HG02610 (cell line): ENCODE data around the gene SULT1E1.

Experiments used
- ATAC-seq: cut with Tn5 transposase; IDR thresholded peaks from one replicate; pipeline ENCODE4 v1.9.1; 2021; ENCODE audit warnings: mild to moderate bottlenecking, moderate library complexity; ENCODE audit not compliant: unreplicated experiment

Gene SULT1E1, protein sequence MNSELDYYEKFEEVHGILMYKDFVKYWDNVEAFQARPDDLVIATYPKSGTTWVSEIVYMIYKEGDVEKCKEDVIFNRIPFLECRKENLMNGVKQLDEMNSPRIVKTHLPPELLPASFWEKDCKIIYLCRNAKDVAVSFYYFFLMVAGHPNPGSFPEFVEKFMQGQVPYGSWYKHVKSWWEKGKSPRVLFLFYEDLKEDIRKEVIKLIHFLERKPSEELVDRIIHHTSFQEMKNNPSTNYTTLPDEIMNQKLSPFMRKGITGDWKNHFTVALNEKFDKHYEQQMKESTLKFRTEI

DNA sequence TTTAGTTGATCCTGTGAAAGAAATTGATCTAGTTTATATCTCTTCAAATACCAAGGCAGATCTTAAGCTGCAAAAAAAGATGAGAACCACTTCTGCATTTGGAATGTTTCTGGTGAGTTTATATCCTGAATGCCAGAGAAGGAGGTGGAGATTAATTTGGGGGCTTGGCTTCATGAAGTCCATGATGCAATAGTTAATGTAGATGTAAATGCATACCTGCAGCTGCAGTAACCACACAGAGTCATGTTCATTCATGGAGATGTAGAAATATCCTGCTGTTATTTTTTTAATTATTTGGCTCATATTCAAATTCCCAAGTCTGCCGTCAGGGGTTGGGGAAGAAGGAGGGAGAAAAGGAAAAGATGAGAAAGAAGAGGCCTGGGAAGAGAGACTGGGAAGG, at the start of gene SULT1E1:
Gene SULT1E1 (minus strand): TSS at position 94 of the 400 bp plus-strand sequence. CDS start 2,501 bp downstream, outside the sequence.
- ATAC-seq: no peak

- ATAC-seq: no peak
These were observed 49.2 kb upstream of the SULT1E1 start for GRCh38 chr4:69909195-69909594.

- ATAC-seq: no peak
These were observed 47.2 kb upstream of the SULT1E1 start for GRCh38 chr4:69907151-69907550.

DNA sequence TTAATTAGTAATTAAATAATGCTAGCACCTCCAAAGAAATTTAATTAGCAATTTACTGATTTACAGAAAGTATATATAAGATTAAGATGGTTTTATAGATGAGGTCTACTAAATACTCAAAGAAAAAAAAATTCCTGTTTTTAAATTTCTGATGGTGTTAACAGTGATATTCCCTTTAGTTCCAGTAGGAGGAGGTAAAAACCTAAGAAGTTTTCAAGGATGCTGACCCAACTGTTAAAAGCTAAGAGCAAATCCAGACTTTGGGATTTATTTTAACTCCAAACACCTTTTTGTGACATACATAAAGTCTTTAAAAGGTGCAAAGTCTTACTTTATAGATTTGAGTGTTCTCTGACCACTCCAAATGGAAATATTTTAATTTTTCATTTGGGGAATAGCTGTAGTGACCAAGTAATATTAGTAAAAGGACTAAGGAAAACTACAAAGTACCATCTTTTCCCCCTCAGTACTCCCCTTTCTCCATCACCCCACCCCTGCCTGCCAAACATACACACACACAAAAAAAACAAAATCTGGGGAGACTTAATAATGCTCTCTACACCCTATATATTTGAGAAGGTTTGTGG, 36.7 kb upstream of the SULT1E1 start:
- ATAC-seq: no peak

DNA sequence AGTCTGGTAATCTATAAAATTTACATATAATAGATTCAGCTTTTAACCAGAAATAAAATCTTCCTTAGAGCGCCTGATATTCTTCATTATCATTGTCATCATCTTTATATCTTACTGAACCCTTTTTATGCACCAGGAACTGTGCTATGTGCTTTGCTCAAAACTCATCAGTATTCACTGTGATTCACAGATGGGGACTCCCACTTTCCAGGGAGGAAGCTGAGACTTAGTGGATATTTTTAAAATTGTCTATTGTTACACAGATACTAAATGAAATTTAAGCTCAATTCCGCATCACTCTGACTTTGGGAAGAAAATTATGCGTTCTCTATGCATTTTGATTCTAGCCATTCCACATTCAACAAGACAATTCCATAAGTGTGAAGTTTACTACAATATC, 34.8 kb upstream of the SULT1E1 start:
- ATAC-seq: no peak

- no peak for ATAC-seq
These were observed 34.2 kb upstream of the SULT1E1 start for GRCh38 chr4:69894186-69894585.

GRCh38 chr4:69888336-69888735, 28.4 kb upstream of the SULT1E1 start:
- ATAC-seq: no peak

DNA sequence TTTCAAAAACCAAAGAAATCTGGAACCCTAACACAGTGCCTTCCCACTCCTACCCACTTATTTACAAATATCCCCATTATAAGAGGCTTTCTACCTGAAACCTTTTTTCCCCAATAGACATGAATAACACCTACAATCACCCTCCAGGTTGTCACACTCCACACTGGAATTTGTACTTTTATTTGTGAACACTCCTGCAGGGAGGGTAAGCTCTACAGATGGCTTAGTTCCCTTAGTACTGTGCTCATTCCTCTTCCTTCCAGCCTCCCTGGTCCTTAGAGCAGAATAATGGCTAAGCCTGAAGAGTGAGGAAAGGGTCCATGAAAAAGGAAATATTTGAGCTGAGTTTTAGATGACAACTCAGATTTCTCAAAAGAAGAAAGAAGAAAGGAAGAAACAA, 22.2 kb upstream of the SULT1E1 start:
- no peak for ATAC-seq

DNA sequence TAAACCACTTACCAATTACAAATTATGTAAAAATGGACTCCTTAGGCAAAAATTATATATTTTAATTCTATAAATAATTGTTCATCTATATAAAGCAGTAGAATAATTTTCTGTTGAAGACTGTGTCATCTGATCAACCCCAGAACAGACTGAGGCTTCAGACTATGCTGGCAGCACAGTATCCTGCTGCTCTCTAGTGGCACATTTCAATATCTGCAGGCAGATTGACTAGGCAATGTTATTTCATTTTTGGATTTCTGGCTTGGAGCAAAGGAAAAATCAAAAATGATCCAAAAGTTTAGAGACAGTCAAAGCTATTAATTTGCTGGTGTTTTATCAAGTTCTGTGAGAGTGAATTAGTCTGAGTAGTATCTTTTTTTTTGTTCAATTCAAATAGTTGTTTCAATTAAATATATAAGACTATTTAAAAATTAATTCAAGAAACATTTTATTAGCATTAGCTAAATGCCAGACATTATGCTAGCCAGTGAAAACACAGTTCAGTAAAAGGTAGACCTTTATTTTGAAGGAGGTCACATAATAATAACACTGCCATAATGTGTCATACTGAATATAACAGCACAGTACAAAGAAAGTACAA, 21.3 kb upstream of the SULT1E1 start:
- ATAC-seq: peak; percentile 91

DNA sequence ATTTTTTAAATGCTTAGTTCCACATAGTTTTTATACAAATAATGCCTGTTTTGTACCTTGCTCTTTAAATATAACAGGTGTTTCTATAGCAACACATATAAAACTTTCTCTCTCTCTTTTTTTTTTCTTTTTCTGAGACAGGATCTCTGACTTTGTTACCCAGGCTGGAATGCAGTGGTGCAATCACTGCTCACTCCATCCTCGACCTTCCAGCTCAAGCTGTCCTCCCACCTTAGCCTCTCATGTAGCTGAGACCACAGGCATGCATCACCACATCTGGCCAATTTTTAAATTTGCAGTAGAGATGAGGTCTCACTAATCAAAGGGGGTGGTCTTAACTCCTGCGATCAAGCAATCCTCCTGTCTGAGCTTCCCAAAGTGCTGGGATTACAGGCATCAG, 18.3 kb upstream of the SULT1E1 start:
- ATAC-seq: no peak

GRCh38 chr4:69877453-69877852, 17.5 kb upstream of the SULT1E1 start:
- ATAC-seq: no peak

- no peak for ATAC-seq
These were observed 16.1 kb upstream of the SULT1E1 start for GRCh38 chr4:69876071-69876470.

GRCh38 chr4:69875576-69875975, 15.6 kb upstream of the SULT1E1 start:
- no peak for ATAC-seq

DNA sequence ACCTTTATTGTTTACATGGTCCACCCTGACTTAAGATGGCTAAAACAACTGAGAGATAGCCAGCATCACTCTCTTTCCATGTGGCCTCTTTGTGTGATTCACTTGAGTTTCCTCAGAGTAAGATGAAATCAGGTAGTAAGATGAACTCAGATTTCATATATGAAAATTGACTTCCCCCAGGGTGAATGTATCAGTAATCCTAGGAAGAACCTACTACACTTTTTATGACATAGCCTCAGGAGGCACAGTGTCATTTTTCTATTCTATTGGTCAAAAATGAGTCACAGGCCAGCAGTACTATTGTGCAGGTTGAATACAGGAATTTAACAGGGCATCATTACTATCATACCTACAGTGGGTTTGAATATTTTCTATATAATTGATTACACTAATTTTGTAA, 14.6 kb upstream of the SULT1E1 start:
- ATAC-seq: no peak

DNA sequence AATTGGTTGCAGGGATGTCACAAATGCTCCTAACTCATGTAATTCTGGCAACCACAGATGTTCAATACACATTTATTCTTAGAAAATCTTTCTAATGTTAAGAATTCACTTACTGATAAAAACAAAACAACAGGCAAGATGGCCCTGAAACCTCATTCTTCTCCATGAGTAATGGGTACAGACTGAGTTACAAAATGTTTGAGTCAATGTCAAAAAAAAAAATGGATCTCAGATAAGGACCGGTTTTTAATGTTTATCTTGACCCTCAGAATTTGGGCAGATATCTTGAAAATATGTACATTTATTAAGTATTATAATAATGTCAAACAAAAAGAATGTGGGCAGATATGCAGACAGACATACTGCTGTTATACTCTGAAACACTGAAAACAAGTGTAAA, 1.8 kb upstream of the SULT1E1 start:
- no peak for ATAC-seq

DNA sequence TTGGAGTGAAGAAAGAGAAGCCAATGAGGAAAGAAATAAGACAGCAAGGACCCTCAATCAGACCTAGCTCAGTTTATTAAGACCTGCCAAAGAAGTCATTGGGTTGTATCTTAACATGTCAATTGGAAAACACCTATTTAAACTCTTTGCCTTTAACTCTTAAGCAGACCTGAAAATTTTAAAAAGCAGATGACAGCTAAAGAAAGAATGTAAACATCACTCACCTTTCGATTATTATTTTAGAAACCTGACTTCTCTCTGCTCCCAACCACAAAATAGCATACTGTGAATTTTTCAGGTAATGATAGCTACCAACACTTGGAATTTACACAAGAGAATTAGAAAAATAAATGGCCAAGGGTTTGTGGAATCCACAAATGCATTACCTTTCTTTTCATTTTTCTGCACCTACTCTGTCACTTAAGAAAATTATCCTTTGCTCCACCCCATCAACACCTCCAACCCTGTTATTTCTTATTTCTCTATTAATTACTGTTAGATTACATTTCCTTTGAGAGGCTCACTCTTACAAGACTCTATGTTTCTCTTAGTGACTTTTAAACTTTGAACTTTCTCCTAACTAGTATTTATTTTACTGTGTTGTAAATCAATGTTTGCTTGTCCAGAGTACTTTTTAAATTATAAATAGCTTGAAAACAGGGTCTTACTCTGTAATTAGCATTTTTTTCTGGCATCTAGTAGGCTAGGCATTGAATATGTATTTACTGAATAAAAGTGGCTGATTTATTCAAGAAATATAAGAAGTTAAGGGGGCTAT, 765 bp upstream of the SULT1E1 start:
- no peak for ATAC-seq

GRCh38 chr4:69859140-69859685, 732 bp downstream of the SULT1E1 start:
- no peak for ATAC-seq

DNA sequence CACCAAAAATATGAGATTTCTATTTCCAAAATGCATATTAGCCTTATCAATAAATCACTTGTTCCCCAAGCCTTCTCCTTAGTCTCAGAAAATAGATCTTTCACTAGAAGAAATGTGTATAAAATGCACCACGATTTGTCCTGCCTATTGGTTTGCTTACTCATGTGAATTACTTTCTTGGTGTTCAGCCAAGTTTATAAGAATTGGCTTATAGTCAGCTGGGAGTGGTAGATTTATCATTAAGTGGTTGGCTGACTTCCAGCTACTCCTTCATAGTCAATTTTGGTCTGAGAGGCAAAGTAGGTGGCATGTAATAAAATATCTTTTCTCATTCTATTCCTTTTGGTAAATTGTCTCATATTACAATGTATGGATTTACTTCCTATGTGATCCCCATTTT, 1.3 kb downstream of the SULT1E1 start:
- no peak for ATAC-seq

DNA sequence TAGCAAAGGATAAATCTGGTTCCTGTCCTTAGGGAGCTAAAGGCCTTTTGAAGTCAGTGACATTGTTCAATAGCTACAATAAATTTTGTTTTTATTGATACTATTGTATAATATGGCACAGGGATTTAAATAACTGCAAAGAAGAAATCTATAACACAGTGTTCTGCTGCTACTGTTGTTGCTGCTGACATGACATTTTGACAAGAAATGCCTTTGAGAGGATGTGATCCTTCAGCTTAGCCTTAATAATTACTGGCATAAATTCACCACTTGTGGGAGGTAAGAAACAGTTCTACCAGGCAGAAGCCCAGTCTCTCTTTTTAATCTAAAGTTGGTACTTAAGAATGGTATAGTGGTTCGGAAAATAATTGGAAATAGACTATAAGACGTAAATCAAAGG, 4.1 kb downstream of the SULT1E1 start:
- no peak for ATAC-seq

GRCh38 chr4:69849969-69850368, 10.0 kb downstream of the SULT1E1 start:
- ATAC-seq: peak; percentile 94

- no peak for ATAC-seq
These were observed 10.6 kb downstream of the SULT1E1 start for GRCh38 chr4:69849297-69849696.
